IMR-90 (cell line): ENCODE results near the gene OR2V2.

Source experiments
- RCOR1 ChIP-seq: IDR thresholded peaks from 2 replicates; pipeline ENCODE4 v1.6.1; 2012; ENCODE audit warnings: mild to moderate bottlenecking, low read length, improper control_type of control experiment; ENCODE audit not compliant: insufficient replicate concordance
- TF ChIP-seq, protein P1 (sequence below): conservative IDR thresholded peaks from 2 replicates; pipeline ENCODE4 v1.5.1; 2012; ENCODE audit warnings: mild to moderate bottlenecking, low read depth, low read length, improper control_type of control experiment

DNA sequence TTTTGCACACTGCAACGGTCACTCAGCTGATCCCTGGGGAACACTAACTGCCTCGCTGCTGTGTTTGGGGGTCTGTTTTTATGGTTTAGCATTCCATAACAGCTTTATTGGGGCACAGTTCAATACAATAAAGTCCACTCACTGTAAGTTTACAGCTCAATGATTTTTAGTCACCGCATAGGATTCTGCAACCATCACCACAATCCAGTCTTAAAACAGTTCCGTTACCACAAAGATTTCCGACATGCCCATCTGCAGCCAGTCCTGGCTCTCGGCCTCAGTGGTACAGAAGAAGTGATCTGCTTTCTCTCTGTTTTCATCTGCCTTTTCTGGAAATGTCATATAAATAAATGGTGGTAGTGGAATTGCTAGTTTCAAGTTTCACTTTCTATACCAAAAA lies 23.6 kb downstream of the OR2V2 start:
- no peak for TF ChIP-seq RCOR1
- TF ChIP-seq, protein P1, sequence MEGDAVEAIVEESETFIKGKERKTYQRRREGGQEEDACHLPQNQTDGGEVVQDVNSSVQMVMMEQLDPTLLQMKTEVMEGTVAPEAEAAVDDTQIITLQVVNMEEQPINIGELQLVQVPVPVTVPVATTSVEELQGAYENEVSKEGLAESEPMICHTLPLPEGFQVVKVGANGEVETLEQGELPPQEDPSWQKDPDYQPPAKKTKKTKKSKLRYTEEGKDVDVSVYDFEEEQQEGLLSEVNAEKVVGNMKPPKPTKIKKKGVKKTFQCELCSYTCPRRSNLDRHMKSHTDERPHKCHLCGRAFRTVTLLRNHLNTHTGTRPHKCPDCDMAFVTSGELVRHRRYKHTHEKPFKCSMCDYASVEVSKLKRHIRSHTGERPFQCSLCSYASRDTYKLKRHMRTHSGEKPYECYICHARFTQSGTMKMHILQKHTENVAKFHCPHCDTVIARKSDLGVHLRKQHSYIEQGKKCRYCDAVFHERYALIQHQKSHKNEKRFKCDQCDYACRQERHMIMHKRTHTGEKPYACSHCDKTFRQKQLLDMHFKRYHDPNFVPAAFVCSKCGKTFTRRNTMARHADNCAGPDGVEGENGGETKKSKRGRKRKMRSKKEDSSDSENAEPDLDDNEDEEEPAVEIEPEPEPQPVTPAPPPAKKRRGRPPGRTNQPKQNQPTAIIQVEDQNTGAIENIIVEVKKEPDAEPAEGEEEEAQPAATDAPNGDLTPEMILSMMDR = no peak
